Lower leg skin (tissue), 4 donors: ENCODE data around the gene CCDC92. TPM values are rescaled to one million over a fixed set of nuclear protein-coding genes. Genes with fewer than 3 reads are reported as not detected.

ENCODE experiments used
- DNase-seq, 2 donors: peaks; one replicate each; pipeline ENCODE4 v3.0.0-alpha.2; 2019; ENCODE audit warnings: low spot score in 2 of 2
- H3K4me3 ChIP-seq: fragments of 200-600 bp; sonication (generic); 2 replicates; pipeline ENCODE4 v1.5.1; 2017; ENCODE audit warnings: mild to moderate bottlenecking, low read depth; ENCODE audit not compliant: poor library complexity, severe bottlenecking
- POLR2A ChIP-seq, 2 donors: fragments of 450-650 bp; IDR thresholded peaks; one replicate each; pipeline ENCODE4 v1.6.1; 2016 to 2017; ENCODE audit warnings: antibody characterized with exemption in 2 of 2, mild to moderate bottlenecking in 1 of 2, moderate library complexity in 1 of 2
- WGBS, 2 donors: methylation state at CpG; one replicate each; pipeline ENCODE4 v1.1.5; 2018; 5-methylcytosine and 5-hydroxymethylcytosine counted together
- intact Hi-C: fragments of 100-400 bp; cut with DNase I; formaldehyde crosslinking; loops from one replicate; pipeline ENCODE4 v1.15.0; 2023; ENCODE audit warnings: low total_unique reads
- total RNA-seq, 4 donors: library from RNA; depleted of rRNA; stranded (reverse); fragments of >200 nt; gene quantifications; one replicate each; pipeline ENCODE4 v1.1.0, GENCODE V29; 2016
- TF ChIP-seq, protein P1 (sequence below), 3 donors: fragments of 450-650 bp; IDR thresholded peaks; one replicate each; pipeline ENCODE4 v1.5.1; 2016; ENCODE audit warnings: antibody characterized with exemption in 3 of 3, mild to moderate bottlenecking in 3 of 3, moderate library complexity in 2 of 3

The CCDC92 gene
- total RNA-seq, 4 donors from 2014 or later = 6.7 to 11.9 (median 10.1) TPM

DNA sequence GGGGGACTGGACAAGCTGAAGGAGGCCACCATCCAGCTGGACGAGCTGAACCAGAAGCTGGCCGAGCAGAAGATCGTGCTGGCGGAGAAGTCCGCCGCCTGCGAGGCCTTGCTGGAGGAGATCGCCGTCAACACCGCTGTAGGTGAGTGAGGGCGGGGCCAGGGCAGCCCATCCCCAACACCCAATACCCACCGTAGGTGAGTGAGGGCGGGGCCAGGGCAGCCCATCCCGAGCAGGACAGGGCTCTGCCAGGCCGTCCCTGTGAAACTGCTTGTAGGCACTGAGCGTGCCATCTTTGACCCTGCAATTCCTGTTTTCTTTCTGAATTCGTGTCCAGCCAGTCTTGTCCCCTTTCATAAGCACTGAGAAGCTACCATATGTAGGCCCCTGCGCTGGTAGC, 74.0 kb downstream of the CCDC92 start:
- no peak overlapping the region for H3K4me3 ChIP-seq
- no peak for DNase-seq
- intact Hi-C loops = no loop called here
- TF ChIP-seq, protein P1, sequence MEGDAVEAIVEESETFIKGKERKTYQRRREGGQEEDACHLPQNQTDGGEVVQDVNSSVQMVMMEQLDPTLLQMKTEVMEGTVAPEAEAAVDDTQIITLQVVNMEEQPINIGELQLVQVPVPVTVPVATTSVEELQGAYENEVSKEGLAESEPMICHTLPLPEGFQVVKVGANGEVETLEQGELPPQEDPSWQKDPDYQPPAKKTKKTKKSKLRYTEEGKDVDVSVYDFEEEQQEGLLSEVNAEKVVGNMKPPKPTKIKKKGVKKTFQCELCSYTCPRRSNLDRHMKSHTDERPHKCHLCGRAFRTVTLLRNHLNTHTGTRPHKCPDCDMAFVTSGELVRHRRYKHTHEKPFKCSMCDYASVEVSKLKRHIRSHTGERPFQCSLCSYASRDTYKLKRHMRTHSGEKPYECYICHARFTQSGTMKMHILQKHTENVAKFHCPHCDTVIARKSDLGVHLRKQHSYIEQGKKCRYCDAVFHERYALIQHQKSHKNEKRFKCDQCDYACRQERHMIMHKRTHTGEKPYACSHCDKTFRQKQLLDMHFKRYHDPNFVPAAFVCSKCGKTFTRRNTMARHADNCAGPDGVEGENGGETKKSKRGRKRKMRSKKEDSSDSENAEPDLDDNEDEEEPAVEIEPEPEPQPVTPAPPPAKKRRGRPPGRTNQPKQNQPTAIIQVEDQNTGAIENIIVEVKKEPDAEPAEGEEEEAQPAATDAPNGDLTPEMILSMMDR (IDR thresholded peaks at IDR 0.05) = no peak
- TF ChIP-seq POLR2A (IDR thresholded peaks at IDR 0.05) = no peak
- WGBS, 2 donors = 82 to 84% methylated on average over 18 of the region's 18 CpGs

DNA sequence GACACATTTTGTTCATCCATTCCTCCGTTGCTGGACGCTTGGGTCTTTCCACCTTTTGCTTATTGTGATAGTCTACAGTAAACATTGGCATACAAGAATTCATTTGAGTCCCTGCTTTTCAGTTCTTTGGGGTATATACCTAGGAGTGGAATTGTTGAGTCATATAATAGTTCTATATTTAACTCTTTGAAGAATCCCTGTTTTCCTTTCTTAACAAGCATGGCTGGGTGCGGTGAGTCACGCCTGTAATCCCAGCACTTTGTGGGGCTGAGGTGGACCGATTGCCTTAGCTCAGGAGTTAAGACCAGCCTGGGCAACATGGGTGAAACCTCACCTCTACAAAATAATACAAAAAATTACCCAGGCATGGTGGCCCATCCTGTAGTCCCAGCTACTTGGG, 75.4 kb downstream of the CCDC92 start:
- intact Hi-C loops = no loop called here
- DNase-seq = no peak
- WGBS, 2 donors = 57 to 70% methylated on average over 5 of the region's 5 CpGs
- H3K4me3 ChIP-seq = no peak overlapping the region
- no peak for TF ChIP-seq POLR2A (IDR thresholded peaks at IDR 0.05)
- TF ChIP-seq, protein P1 (IDR thresholded peaks at IDR 0.05) = no peak

DNA sequence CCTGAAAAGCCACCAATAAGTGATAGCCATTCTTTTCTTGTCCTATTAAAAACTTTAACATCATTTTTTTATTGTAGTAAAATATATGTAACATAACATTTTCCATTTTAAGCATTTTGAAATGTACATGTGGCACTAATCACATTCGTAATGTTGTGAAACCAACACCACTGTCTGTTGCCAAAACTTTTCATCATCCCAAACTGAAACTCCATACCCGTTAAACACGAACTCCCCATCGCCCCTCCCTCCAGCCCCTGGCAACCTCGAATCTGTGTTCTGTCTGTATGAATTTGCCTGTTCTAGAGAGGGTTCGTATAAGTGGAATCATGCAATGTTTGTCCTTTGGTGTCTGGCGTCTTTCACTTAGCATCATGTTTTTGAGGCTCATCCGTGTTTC, 75.9 kb downstream of the CCDC92 start:
- H3K4me3 ChIP-seq = no peak overlapping the region
- intact Hi-C loops = no loop called here
- 27 to 33% methylated on average over 8 of the region's 8 CpGs for WGBS, 2 donors
- peak in 1 of 2 donors; percentile 25 for DNase-seq
- TF ChIP-seq, protein P1 (IDR thresholded peaks at IDR 0.05) = no peak
- TF ChIP-seq POLR2A (IDR thresholded peaks at IDR 0.05) = no peak

DNA sequence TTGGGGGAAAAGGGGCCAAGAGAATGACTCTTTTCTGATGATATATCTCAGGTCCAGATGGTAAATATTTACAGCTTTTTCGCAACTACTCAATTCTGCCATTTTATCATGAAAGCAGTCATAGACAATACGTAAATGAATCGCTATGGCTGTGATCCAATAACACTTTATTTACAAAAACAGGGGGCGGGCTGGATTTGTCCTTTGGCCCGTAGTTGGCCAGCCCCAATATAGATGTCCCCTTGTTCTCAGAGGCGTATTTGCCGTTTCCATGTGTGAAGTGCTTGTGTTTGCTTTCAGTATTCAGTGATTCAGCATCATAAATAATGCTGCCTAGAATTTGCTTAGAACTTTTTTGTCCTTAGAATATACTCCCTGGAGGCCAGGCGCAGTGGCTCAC, 77.2 kb downstream of the CCDC92 start:
- intact Hi-C loops = no loop called here
- H3K4me3 ChIP-seq = no peak overlapping the region
- DNase-seq = no peak
- WGBS, 2 donors = 88 to 93% methylated on average over 8 of the region's 8 CpGs
- TF ChIP-seq POLR2A (IDR thresholded peaks at IDR 0.05) = no peak
- TF ChIP-seq, protein P1 (IDR thresholded peaks at IDR 0.05) = no peak

DNA sequence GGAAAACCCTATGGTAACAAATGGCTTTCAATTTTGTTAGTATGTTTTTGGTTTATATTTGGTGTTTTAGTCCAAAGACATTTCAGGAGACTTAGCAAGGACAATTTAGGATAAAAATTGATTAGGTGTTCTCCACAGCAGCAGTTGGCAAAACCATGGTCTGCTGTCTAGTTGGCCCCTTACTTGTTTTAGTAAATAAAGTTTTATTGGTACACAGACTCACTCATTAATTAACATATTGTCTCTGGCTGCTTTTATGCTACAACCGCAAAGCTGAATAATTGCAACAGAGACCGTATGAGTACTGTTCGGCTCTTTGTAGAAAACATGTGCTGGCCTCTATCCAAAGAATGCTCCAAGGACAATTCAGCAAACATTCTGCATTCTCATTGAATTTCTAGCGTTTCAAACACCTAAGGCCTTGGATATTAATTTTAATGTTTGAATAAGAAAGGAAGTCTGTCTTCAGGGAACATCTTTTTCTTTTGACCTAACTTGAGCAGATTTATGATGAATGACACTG, 77.7 kb downstream of the CCDC92 start:
- no peak overlapping the region for H3K4me3 ChIP-seq
- intact Hi-C loops = no loop called here
- 69% methylated on average over 4 of the region's 4 CpGs for WGBS, 2 donors
- DNase-seq = no peak
- TF ChIP-seq POLR2A (IDR thresholded peaks at IDR 0.05) = no peak
- TF ChIP-seq, protein P1 (IDR thresholded peaks at IDR 0.05) = no peak

DNA sequence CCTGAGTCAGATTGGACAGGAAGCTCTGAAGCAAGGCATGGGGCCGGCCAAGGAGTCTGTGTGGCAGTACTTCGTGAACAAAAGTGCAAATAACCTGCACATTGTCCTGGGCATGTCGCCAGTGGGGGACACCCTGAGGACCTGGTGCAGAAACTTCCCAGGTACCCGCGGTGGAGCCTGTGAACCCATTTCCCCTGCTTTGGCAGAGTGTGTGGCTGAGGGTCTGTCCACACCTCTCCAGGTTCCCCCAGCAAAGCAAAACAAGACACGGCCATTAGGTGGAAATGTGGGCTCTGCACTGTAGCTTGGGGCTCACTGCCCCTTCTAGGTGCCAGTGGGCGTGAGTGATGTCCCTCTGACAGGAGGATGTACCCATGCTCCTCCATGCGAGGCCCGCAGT, 79.4 kb downstream of the CCDC92 start:
- TF ChIP-seq, protein P1 (IDR thresholded peaks at IDR 0.05) = no peak
- TF ChIP-seq POLR2A (IDR thresholded peaks at IDR 0.05) = no peak
- no peak for DNase-seq
- no peak overlapping the region for H3K4me3 ChIP-seq
- intact Hi-C loops = no loop called here
- 84 to 86% methylated on average over 9 of the region's 9 CpGs for WGBS, 2 donors
